Uterus (tissue), 4 donors: Measurements from ENCODE around the gene DDX39A. TPM values are rescaled to one million over a fixed set of nuclear protein-coding genes. Genes with fewer than 3 reads are reported as not detected.

ENCODE experiments used
- DNase-seq, 2 donors: peaks; one replicate each; pipeline ENCODE4 v3.0.0-alpha.2; 2019 to 2020
- H3K27ac ChIP-seq, 2 donors: fragments of 200-600 bp; sonication (generic); 1 replicate in 1 of 2; 2 replicates in 1 of 2; pipeline ENCODE4 v1.5.1; 2016 to 2018
- H3K27me3 ChIP-seq, 2 donors: fragments of 200-600 bp; sonication (generic); one replicate each; pipeline ENCODE4 v1.5.1; 2018 to 2019; ENCODE audit warnings: control low read depth in 1 of 2
- H3K36me3 ChIP-seq, 2 donors: fragments of 200-600 bp; sonication (generic); one replicate each; pipeline ENCODE4 v1.5.1; 2019; ENCODE audit warnings: control low read depth in 1 of 2
- H3K4me1 ChIP-seq, 2 donors: fragments of 200-600 bp; sonication (generic); one replicate each; pipeline ENCODE4 v1.5.1; 2018 to 2019; ENCODE audit warnings: control low read depth in 1 of 2
- H3K4me3 ChIP-seq, 2 donors: fragments of 200-600 bp; sonication (generic); 1 replicate in 1 of 2; 2 replicates in 1 of 2; pipeline ENCODE4 v1.5.1; 2018 to 2019; ENCODE audit warnings: mild to moderate bottlenecking in 1 of 2
- H3K9me3 ChIP-seq, 2 donors: fragments of 200-600 bp; sonication (generic); one replicate each; pipeline ENCODE4 v1.5.1; 2019; ENCODE audit warnings: control low read depth in 1 of 2
- CTCF ChIP-seq, 4 experiments: fragments of 200-600 bp in 2 of 4; fragments of 450-650 bp in 2 of 4; sonication (generic) in 2 of 4; IDR thresholded peaks; one replicate each; pipeline ENCODE4 v1.5.1; 2016 to 2019; ENCODE audit warnings: antibody characterized with exemption in 4 of 4, mild to moderate bottlenecking in 2 of 4, moderate library complexity in 1 of 4
- POLR2A ChIP-seq, 2 donors: fragments of 450-650 bp; IDR thresholded peaks; one replicate each; pipeline ENCODE4 v1.6.1; 2016; ENCODE audit warnings: antibody characterized with exemption in 2 of 2, mild to moderate bottlenecking in 1 of 2, moderate library complexity in 1 of 2
- intact Hi-C: fragments of 100-400 bp; cut with DNase I; formaldehyde crosslinking; loops from one replicate; pipeline ENCODE4 v1.15.1; 2023; ENCODE audit warnings: low total_unique reads
- total RNA-seq, 4 donors: library from RNA; depleted of rRNA in 3 of 4; stranded (reverse); fragments of >200 nt in 3 of 4; gene quantifications; one replicate each; pipeline versions ENCODE4 v1.1.0 to v1.2.4, GENCODE V29; 2014 to 2023
- donor health status: DM: yes; HTN: yes; CAD: no.

Gene DDX39A
- total RNA-seq, 4 donors from 2014 or later, result 41.3 to 91.2 (median 52.8) TPM

DNA sequence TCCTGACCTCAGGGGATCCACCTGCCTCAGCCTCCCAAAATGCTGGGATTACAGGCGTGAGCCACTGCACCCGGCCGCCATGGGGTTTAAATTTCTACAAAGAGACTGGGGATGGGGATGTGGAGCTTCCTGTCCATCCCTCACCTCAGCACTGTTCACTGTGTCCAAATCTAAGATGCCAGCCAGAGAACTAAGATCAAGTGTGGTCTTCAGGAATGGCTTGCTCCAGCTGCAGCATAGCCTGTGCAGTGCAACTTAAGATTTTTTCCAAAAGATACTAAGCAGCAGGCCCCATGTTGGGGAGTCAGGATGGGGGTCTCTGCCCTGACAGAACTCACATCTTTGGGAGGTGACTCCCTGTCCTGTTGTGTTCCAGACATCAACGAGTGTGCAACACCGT is 28.6 kb downstream of the DDX39A start:
- no peak for TF ChIP-seq CTCF (IDR thresholded peaks at IDR 0.05)
- no peak for TF ChIP-seq POLR2A (IDR thresholded peaks at IDR 0.05)
- DNase-seq, result no peak
- Histone ChIP-seq H3K27me3 (no peaks in the 10 kb centered on the region), H3K4me3 (no peak overlapping the region), H3K36me3 (no peaks in the 10 kb centered on the region), H3K9me3 (no peaks in the 10 kb centered on the region), H3K27ac (no peak overlapping the region), H3K4me1 (no peaks in the 10 kb centered on the region)
- intact Hi-C loops, result no loop called here

GRCh38 chr19:14385492-14385891 is 33.6 kb downstream of the DDX39A start:
- H3K9me3 ChIP-seq, result no peaks in the 10 kb centered on the region
- H3K27ac ChIP-seq, result peak overlapping the region; percentile 93 to 96
- H3K36me3 ChIP-seq, result no peaks in the 10 kb centered on the region
- H3K4me1 ChIP-seq, result peaks cover 0 to 3% of the 10 kb centered on the region in 2 donors
- intact Hi-C loops, result no loop called here
- H3K27me3 ChIP-seq, result no peaks in the 10 kb centered on the region
- TF ChIP-seq POLR2A (IDR thresholded peaks at IDR 0.05) (no peak), CTCF (IDR thresholded peaks at IDR 0.05) (no peak)
- no peak for DNase-seq
- no peak overlapping the region for H3K4me3 ChIP-seq

- no peaks in the 10 kb centered on the region for H3K9me3 ChIP-seq
- H3K36me3 ChIP-seq, result no peaks in the 10 kb centered on the region
- intact Hi-C loops, result no loop called here
- DNase-seq, result peak; percentile 53 to 73
- peak overlapping the region; percentile 62 to 83 for H3K4me3 ChIP-seq
- peaks cover 0 to 11% of the 10 kb centered on the region in 2 donors for H3K4me1 ChIP-seq
- H3K27ac ChIP-seq, result peak overlapping the region; percentile 93 to 96
- TF ChIP-seq POLR2A (IDR thresholded peaks at IDR 0.05) (no peak), CTCF (IDR thresholded peaks at IDR 0.05) (no peak)
- no peaks in the 10 kb centered on the region for H3K27me3 ChIP-seq
These were observed 35.2 kb downstream of the DDX39A start for GRCh38 chr19:14383661-14384555.

DNA sequence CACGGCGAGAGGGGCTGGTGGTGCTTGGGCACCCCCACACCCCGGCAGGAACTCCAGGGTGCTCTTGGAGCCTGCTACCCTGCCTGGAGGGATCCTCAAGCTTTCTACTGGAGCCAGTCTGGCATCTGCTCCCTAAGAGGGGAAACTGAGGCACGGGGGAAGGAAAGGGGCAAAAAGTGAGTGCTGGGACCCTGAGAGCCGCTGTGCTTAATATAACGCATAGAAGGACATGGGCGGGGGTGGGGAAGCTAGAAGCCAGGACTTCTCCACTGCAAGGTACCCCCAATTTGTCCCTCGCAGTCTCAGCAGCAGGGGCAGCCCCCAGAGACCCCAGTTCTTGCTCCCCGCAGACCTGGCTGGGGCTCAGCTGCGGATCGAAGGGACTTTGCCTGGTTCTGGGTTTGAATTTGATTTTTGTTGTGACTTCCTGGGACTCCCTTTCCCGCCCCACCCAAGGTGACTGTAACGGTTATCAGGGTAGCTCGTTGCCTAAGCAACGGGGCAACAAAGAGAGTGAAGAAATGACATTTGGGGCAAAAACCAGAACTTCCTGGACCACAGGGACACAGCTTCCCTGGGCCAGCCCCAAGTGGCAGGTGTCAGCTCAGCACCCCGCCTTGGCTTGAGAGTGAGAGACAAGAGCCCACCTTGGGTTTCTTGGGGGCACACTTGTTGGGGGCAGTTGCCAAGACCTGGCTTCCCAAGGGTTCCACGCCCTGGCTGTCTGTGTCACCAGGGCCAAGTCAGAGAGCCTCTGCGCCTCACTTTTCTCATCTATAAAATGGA is 37.3 kb downstream of the DDX39A start:
- Histone ChIP-seq H3K4me3 (peak overlapping the region; percentile 62 to 83), H3K27me3 (no peaks in the 10 kb centered on the region), H3K9me3 (no peaks in the 10 kb centered on the region), H3K27ac (peak overlapping the region; percentile 93 to 96), H3K36me3 (no peaks in the 10 kb centered on the region), H3K4me1 (peaks cover 0 to 11% of the 10 kb centered on the region in 2 donors)
- intact Hi-C loops, result no loop called here
- peak; percentile 47 to 55 for DNase-seq
- TF ChIP-seq CTCF (IDR thresholded peaks at IDR 0.05) (no peak), POLR2A (IDR thresholded peaks at IDR 0.05) (no peak)
